NCI-H774 (cell line): Measurements from ENCODE around the gene FLVCR2.

Experiments
- DNase-seq: peaks from one replicate; lab custom pipeline; 2025; lab: John Stamatoyannopoulos, UW

FLVCR2 gene

GRCh38 chr14:75554482-75554881 is 23.9 kb upstream of the FLVCR2 start:
- DNase-seq, result no peak

GRCh38 chr14:75558440-75558839 is 20.0 kb upstream of the FLVCR2 start:
- DNase-seq, result no peak

- DNase-seq, result no peak
Measured at GRCh38 chr14:75559045-75559444, 19.4 kb upstream of the FLVCR2 start.

GRCh38 chr14:75559451-75560222 is 18.8 kb upstream of the FLVCR2 start:
- no peak for DNase-seq

- DNase-seq, result peak; percentile 15
Measured at GRCh38 chr14:75561013-75561432, 17.4 kb upstream of the FLVCR2 start.

- no peak for DNase-seq
Measured at GRCh38 chr14:75562089-75562488, 16.3 kb upstream of the FLVCR2 start.

GRCh38 chr14:75562489-75562888 is 15.9 kb upstream of the FLVCR2 start:
- DNase-seq, result no peak

GRCh38 chr14:75563931-75564330 is 14.5 kb upstream of the FLVCR2 start:
- DNase-seq, result no peak

GRCh38 chr14:75565056-75565455 is 13.4 kb upstream of the FLVCR2 start:
- DNase-seq, result no peak

GRCh38 chr14:75566321-75566720 is 12.1 kb upstream of the FLVCR2 start:
- no peak for DNase-seq

- no peak for DNase-seq
Measured at GRCh38 chr14:75566752-75567151, 11.7 kb upstream of the FLVCR2 start.

- DNase-seq, result no peak
Measured at GRCh38 chr14:75568140-75568539, 10.3 kb upstream of the FLVCR2 start.

- no peak for DNase-seq
Measured at GRCh38 chr14:75568791-75569190, 9.6 kb upstream of the FLVCR2 start.

GRCh38 chr14:75570797-75571196 is 7.6 kb upstream of the FLVCR2 start:
- DNase-seq, result no peak

GRCh38 chr14:75572104-75572503 is 6.3 kb upstream of the FLVCR2 start:
- DNase-seq, result no peak

GRCh38 chr14:75577090-75577489 is 1.3 kb upstream of the FLVCR2 start:
- no peak for DNase-seq

GRCh38 chr14:75577729-75578101 is 705 bp upstream of the FLVCR2 start:
- DNase-seq, result peak; percentile 6

- no peak for DNase-seq
Measured at GRCh38 chr14:75578786-75579337, 442 bp downstream of the FLVCR2 start.

GRCh38 chr14:75579338-75579864 is 981 bp downstream of the FLVCR2 start:
- no peak for DNase-seq

- DNase-seq, result no peak
Measured at GRCh38 chr14:75579882-75580281, 1.5 kb downstream of the FLVCR2 start.

GRCh38 chr14:75587388-75587787 is 9.0 kb downstream of the FLVCR2 start:
- DNase-seq, result no peak

- no peak for DNase-seq
Measured at GRCh38 chr14:75589931-75590330, 11.5 kb downstream of the FLVCR2 start.

- DNase-seq, result no peak
Measured at GRCh38 chr14:75591331-75591946, 13.0 kb downstream of the FLVCR2 start.
